Left kidney (tissue), 2 donors: ENCODE data around the gene OR56A1. TPM values are rescaled to one million over a fixed set of nuclear protein-coding genes. Genes with fewer than 3 reads are reported as not detected.

Experiments used
- DNase-seq: peaks from one replicate; pipeline ENCODE4 v3.0.0-alpha.2; 2013
- polyA plus RNA-seq: library from polyadenylated mRNA; unstranded; fragments of 120-200 nt; gene quantifications from one replicate; pipeline ENCODE4 v1.2.1, GENCODE V29; 2013; ENCODE audit not compliant: insufficient read length

Gene OR56A1
- polyA plus RNA-seq, 1 donor: not detected

GRCh38 chr11:5989203-5989602 lies 41.4 kb downstream of the OR56A1 start:
- no peak for DNase-seq

DNA sequence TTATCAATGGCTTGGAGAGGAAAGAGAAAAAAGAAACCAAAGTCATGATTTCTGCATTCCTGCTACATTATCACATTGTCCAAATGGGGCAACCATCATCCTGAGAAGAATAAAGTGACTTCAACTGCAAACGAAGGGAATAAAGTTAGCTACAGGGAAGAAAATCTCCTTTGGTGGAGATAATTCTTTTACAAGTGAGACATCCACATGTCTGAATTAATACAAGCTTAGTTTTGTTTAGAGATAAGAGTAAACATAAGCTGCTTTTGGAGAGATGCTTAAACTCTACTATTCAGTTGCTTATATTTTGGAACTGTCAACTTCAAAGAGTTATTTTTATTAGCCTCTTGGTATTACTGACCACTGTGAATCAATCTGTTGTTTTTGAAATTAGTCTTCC lies 43.7 kb downstream of the OR56A1 start, which contains the start of gene OR52L1:
OR52L1 (minus strand) TSS at position 101 of the 400 bp plus-strand sequence; CDS start at position 46, 55 bp downstream.
- DNase-seq: no peak

DNA sequence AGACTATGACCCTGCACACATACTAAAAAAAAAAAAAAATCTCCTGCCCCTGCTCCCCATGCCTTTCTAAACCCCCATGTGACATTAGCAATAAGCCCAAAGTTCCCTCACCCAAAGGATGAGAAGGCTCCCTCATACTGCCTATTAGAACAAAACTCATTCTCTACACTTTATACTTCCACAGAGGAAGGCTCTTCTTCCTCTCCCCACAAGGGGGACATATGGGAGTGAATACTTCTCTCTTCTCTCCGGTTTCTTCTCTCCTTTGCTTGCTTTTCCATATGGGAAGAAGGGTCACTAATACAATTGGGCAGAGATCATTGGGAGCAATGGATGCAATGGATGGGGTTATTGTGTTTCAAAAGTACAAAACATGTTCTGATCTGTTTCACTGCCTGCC lies 47.1 kb downstream of the OR56A1 start:
- DNase-seq: no peak

DNA sequence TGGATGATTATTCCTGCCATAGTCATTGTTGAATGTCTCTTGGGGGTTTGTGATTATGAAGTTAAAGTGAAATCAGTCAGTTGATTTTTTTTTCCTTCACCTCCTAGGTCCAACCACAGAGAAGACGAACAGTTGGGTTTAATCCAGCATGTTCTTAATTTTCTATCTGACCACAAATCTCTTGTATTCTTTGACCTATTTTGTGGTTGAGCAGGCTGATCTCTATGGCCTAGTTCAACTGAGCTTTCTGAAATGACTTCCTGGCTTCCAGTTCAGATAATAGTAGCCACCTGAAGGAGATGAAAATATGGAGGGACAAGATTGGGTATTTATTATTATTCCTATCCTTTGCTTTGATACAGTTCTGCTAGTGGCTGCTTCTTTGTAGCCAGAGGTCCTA lies 57.0 kb downstream of the OR56A1 start:
- no peak for DNase-seq

Other genes with a start within 250 kb of the OR56A1 start
- gene OR52N5, start 247.4 kb downstream of the OR56A1 start, polyA plus RNA-seq: not detected
- not detected for gene OR52N1, start 239.5 kb downstream of the OR56A1 start, polyA plus RNA-seq
- not detected for gene OR52N2, start 221.8 kb downstream of the OR56A1 start, polyA plus RNA-seq
- gene OR52E6, start 188.9 kb downstream of the OR56A1 start, polyA plus RNA-seq: not detected
- gene OR52E8, start 173.1 kb downstream of the OR56A1 start, polyA plus RNA-seq: not detected
- gene OR52E4, start 150.1 kb downstream of the OR56A1 start, polyA plus RNA-seq: not detected
- gene OR52E5, start 137.6 kb downstream of the OR56A1 start, polyA plus RNA-seq: not detected
- not detected for gene OR56A3, start 88.5 kb downstream of the OR56A1 start, polyA plus RNA-seq
- not detected for gene OR56A5, start 62.3 kb downstream of the OR56A1 start, polyA plus RNA-seq
- not detected for gene OR52L1, start 43.8 kb downstream of the OR56A1 start, polyA plus RNA-seq
- gene OR56A4, start 23.8 kb downstream of the OR56A1 start, polyA plus RNA-seq: 0.07 TPM
- 0.12 TPM for gene OR56B4, start 76.9 kb upstream of the OR56A1 start, polyA plus RNA-seq
- gene OR52B2, start 139.6 kb upstream of the OR56A1 start, polyA plus RNA-seq: not detected
- 0.17 TPM for gene OR52W1, start 168.5 kb upstream of the OR56A1 start, polyA plus RNA-seq
- 0.91 TPM for gene C11orf42, start 174.8 kb upstream of the OR56A1 start, polyA plus RNA-seq
- 62.0 TPM for gene FHIP1B, start 203.9 kb upstream of the OR56A1 start, polyA plus RNA-seq
- gene CNGA4, start 208.3 kb upstream of the OR56A1 start, polyA plus RNA-seq: 1.1 TPM
- 0.55 TPM for gene CCKBR, start 229.1 kb upstream of the OR56A1 start, polyA plus RNA-seq